Measurements from ENCODE around the gene AK8.

AK8 gene

DNA sequence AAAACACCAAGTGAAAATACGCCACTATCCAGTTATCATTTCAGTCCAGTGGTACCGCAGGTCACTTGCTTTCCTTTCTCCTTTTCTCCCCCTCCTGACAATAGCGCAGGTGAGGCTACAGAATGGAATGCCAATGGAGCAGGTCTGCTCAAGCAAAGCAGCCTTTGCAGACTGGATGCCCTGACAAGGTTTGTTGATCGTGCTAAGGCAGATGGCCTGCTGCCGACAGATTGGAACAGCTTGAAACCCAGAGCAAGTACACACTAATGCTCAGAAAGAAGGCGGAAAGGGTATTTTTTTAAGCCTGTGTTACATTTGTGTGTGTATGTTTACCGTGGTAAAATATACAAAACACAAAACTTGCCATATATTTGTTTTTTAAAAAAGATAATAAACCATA, 20.0 kb upstream of the AK8 start:
- TF ChIP-seq ZFX (IDR thresholded peaks at IDR 0.05; ENCODE audit: borderline replicate concordance), result no peak
- TF ChIP-seq, protein P1, sequence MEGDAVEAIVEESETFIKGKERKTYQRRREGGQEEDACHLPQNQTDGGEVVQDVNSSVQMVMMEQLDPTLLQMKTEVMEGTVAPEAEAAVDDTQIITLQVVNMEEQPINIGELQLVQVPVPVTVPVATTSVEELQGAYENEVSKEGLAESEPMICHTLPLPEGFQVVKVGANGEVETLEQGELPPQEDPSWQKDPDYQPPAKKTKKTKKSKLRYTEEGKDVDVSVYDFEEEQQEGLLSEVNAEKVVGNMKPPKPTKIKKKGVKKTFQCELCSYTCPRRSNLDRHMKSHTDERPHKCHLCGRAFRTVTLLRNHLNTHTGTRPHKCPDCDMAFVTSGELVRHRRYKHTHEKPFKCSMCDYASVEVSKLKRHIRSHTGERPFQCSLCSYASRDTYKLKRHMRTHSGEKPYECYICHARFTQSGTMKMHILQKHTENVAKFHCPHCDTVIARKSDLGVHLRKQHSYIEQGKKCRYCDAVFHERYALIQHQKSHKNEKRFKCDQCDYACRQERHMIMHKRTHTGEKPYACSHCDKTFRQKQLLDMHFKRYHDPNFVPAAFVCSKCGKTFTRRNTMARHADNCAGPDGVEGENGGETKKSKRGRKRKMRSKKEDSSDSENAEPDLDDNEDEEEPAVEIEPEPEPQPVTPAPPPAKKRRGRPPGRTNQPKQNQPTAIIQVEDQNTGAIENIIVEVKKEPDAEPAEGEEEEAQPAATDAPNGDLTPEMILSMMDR (IDR thresholded peaks at IDR 0.05), result no peak
- no peak overlapping the region for H3K27ac ChIP-seq

DNA sequence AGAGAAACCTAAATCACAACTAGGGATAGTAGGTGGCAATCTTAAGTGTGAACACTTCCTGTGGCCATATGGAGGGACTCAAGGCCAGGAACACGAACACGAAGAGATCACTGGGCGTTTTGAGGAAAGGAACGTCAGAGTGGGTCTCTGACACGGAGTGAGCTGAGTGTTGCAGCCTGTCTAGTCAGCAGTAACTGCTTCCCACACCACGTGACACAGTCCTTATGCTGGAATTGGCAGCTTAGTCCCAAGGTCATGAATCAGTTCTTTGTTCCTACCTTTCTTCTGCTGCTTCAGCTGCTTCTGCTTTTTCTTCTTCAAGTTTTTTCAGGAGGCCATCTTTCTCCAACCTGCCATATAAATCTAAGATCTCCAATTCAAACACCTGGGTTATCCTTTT, 18.8 kb upstream of the AK8 start:
- TF ChIP-seq, protein P1 (IDR thresholded peaks at IDR 0.05), result no peak
- TF ChIP-seq ZFX (IDR thresholded peaks at IDR 0.05; ENCODE audit: borderline replicate concordance), result no peak
- no peak overlapping the region for H3K27ac ChIP-seq

DNA sequence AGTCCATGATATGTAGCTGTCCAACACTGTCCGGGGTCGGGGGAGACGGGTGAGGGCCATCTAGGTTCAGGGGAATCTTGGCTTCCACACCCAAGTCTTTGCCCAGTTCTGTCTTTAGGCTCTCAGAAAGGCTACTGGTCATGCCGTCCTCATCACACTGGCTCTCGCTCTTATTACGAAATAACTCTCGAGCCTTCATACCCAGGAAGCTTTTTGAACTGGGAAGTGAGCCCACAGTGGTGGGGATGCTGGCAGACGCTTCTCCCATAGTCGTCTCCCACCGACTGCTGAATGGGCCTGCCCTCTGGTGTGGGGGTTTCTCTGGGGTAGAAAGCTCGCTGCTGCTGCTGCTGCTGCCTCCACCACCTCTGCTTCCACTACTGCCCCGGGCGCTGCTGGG, 18.2 kb upstream of the AK8 start:
- no peak overlapping the region for H3K27ac ChIP-seq
- TF ChIP-seq, protein P1 (IDR thresholded peaks at IDR 0.05), result no peak
- TF ChIP-seq ZFX (IDR thresholded peaks at IDR 0.05; ENCODE audit: borderline replicate concordance), result no peak

DNA sequence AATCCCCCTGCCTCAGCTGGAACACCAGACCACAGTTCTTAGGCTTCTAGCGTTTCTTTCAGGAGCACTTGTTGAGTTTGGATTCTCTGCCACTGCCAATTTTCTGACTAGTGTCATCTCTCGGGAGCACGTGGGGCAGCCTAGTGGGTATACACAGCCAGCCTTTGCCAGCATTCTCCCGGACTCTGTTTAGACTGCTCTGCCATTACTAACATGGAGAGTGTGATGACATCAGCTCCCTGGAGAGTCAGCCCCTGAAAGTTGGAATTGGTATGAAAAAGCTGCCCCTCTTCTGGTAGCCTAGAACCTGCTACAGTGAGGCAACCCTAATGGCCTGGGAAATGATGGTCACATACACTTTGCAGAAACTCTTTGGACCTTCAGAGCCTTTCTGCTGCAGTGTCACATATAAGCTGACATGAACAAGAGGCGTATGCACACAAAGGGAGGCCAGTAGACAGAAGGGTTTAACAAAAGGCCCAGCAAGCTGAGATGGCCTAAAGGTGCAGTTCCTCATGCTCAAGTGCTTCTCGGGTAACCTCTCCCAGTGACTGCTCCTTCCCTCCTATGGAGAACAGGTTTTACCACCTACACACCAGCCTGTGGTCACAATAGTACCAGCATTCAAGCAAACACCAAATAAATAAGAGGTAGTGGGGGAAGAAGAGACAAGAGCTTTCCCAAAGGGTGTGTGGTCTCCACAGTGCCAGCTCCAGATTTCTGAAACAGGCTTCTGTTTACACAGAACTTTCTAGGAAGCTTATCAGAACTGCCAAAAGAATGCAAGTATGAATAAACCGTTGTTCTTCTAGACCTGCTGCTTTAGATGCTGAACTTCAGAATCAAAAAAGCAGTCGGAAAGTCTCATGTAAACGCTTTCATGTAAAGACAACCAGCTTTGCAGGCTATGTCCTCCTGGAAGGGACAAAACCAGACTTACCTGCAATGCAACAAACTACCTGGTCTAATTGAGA, 17.1 kb upstream of the AK8 start:
- H3K27ac ChIP-seq, result no peak overlapping the region
- TF ChIP-seq, protein P1 (IDR thresholded peaks at IDR 0.05), result no peak
- TF ChIP-seq ZFX (IDR thresholded peaks at IDR 0.05; ENCODE audit: borderline replicate concordance), result no peak

DNA sequence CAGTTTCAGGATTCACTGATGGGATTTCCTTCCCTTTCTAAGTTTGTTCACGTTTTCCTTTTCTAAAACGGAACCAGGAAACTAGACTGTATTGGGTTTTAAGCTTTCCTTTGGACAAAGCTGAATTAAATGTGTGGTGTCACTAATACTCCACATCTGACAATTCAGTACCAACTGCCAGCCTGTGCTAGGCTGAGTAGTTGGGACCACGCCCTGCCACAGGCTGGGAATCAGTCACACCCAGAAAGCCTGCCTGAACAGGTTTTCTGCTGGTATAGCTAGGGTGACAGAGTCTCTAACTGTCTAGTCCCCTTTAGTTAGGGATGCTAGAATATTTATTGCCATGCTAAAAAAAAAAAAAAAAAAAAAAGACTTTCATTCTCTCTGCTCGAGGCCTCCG, 16.3 kb upstream of the AK8 start:
- no peak overlapping the region for H3K27ac ChIP-seq
- no peak for TF ChIP-seq ZFX (IDR thresholded peaks at IDR 0.05; ENCODE audit: borderline replicate concordance)
- TF ChIP-seq, protein P1 (IDR thresholded peaks at IDR 0.05), result no peak

DNA sequence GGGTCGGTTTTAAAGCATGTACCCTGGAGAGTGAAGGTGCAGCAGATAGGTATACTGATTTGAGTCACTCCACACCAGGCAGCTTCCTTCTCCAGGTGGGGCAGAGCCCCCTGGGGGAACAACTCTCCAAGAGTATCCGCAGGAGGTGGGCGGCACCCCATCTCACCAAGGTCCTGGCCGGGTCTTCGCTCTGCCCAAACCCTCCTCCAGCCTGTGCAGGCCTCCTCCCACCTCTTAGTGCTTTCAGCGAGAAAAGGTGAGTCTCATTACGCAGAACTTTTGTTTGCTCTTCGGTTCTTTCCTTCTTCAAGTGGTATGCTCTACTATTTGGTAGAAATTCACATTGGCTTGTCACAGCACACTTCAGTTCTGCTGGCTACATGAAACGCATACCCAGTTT, 14.3 kb upstream of the AK8 start:
- TF ChIP-seq ZFX (IDR thresholded peaks at IDR 0.05; ENCODE audit: borderline replicate concordance), result no peak
- TF ChIP-seq, protein P1 (IDR thresholded peaks at IDR 0.05), result no peak
- no peak overlapping the region for H3K27ac ChIP-seq

DNA sequence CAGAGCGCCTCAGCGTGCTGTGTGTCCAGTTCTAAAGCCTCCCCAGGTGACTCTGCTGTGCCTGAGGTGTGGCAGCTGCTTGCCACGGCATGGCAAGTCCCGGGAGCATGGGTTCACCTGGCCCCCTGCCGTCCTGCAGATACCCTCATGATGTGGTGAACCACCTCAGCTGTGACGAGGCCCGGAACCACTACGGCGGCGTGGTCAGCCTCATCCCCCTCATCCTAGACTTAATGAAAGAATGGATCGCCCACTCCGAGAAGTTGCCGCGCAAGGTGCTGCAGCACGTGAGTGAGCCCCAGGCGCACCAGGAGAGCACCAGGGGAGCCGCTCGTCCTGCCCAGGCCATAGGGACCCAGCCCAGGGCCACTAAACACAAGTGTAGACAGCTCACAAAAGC, 10.1 kb upstream of the AK8 start:
- no peak overlapping the region for H3K27ac ChIP-seq
- TF ChIP-seq, protein P1 (IDR thresholded peaks at IDR 0.05), result no peak
- no peak for TF ChIP-seq ZFX (IDR thresholded peaks at IDR 0.05; ENCODE audit: borderline replicate concordance)
